GM21786 (cell line): Measurements from ENCODE around the gene CLEC3B.
A peak's percentile ranks its signal among the peaks of the same experiment; 100 is the strongest.
"Not testable (repeated sequence)": the region's sequence is repeated elsewhere in the genome, so short reads cannot be mapped to it uniquely, and the experiment has no call there.

Experiments used
- ATAC-seq: cut with Tn5 transposase; IDR thresholded peaks from one replicate; pipeline ENCODE4 v1.9.1; 2021; ENCODE audit not compliant: unreplicated experiment

CLEC3B gene

DNA sequence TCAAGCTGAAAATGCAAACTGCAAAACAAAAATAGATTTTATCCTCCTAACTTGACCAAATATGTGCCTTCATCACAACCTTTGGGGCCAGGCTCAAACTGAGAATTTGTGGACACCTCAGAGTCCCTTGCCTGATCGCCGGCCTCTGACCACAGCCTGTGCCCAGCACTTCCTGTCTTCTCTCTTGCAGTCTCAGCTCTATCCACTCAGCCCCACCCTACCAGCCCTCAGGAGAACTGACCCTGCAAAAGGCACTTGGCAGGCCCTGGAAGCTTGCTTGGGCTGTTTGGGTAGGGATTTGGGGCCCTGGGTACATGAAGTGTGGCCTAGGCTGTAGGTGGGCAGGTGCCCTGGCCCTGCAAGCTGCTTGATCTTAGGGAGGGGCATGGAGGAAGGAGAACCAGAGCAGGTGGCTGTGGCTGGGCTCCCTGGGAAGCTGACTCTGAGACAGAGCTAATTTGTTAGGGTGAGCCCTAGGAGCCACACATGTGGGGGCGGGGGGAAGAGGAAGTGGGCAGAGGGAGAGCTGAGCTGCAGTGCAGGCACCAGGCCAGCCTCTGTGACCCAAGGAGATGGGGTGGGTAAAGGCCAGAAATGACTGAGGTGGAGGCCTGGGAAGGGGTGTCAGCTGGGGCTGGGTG lies 8.6 kb downstream of the CLEC3B start:
- ATAC-seq, result peak; percentile 50

DNA sequence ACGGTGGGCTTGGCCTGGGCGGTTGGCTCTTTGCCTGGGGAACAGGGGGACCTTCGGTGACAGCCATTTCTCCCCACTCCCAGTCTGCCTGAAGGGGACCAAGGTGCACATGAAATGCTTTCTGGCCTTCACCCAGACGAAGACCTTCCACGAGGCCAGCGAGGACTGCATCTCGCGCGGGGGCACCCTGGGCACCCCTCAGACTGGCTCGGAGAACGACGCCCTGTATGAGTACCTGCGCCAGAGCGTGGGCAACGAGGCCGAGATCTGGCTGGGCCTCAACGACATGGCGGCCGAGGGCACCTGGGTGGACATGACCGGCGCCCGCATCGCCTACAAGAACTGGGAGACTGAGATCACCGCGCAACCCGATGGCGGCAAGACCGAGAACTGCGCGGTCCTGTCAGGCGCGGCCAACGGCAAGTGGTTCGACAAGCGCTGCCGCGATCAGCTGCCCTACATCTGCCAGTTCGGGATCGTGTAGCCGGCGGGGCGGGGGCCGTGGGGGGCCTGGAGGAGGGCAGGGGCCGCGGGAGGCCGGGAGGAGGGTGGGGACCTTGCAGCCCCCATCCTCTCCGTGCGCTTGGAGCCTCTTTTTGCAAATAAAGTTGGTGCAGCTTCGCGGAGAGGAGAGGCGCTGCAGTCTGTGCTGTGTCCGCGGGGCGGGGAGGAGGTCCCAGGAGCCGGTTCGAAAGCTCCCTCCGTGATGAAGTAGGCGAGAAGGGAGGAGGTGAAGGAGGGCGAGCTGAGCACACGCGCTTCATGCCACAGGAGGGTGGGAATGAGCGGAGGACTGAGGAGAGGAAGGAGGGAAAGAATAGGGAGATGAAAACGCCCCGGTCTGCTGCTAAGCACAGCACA lies 9.6 kb downstream of the CLEC3B start:
- no peak for ATAC-seq

DNA sequence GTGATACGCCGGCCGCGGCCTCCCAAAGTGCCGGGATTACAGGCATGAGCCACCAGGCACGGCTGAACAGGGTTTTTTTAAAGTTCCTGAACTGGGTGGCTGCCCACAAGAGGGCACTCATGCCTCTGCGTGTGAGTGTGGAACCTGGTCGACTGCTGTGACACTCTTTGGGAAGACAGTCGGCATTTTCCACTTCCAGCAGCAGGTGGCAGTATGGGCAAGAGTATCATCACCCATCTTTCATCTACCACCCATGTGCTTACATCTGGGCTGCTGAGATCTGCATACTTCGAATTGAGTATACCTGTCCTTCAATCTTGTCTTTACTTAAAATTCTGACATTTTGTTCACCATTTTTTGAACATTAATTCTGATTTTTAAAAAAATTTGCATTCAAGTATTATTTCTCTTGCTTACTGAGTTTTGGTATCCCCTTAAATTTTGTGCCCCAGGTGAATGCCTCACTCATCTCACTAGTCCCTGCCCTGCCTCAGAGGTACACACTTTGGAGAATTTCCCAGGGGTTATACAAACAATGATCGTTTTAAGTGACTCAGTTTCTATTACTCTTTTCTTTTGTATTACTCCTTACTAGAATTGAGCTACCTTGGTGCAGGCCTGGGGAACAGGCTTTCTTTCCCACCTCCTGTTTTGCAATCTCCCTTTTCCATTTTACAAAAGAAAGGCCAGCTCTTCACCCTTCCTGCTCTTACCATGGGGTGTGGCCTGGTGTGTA lies 11.8 kb downstream of the CLEC3B start:
- peak; percentile 56 for ATAC-seq

DNA sequence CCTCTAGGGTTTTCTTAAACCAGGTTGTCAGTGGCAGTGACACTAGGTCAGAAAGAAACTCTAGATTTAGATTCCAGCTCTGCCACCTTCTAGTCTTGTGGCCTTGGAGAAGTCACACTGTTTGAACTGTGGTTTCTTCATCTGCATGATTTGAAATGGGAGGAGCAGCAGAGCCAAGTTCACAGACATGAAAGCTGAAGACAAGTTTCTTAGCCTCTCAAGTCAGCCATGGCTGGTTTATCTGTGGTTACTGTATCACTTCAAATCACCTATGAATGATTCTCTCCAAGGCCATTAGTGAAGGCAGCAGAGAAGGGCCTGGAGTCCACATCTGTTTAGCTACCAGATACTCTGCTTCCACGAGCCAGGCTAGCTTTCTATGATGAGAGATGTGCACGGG lies 15.6 kb downstream of the CLEC3B start:
- no peak for ATAC-seq

DNA sequence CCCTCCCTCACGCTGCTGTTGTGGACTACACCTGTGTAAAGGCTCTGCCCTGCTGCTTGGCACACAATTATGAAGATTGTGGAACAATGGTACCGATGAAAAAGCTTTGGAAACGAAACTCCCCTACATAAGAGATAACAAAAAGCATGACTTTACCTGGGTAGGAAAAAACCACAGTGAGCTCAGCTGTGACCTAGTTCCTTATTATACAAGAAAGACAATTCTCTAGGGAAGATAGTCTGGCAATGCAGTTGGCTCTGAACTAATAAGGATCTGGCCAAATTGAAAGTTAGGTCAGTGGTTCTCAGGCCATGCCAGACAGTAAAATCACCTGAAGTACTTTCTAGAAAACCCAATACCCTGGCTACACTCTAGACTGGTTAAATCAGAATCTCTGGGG lies 16.1 kb downstream of the CLEC3B start:
- ATAC-seq, result no peak

DNA sequence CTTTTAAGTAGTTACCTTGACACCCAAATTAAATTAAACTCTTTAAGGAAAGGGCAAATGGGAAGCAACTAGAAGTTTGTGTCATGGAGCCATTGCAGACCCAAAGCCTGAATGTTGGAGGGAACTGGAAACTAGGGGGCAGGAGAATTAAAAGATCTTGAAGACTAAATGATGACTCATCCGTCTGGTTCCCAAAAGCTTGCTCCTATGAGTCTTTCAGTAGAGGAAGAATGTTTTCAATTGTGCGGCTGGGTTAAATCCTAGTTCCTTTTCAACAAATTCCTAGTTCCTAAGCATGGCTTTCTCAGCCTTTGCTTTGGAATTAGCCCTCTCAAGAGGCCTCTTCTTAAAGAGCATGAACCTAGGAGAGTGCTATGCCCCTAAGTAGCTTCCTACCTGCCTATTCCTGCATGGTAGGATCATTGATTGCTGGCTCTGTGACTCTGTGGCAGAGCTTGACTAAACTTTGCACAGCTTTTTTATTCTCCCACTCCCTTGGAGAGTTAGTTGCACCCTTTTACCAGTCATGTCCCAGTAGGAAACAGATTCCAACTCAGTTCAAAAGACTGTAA lies 17.7 kb downstream of the CLEC3B start:
- no peak for ATAC-seq

DNA sequence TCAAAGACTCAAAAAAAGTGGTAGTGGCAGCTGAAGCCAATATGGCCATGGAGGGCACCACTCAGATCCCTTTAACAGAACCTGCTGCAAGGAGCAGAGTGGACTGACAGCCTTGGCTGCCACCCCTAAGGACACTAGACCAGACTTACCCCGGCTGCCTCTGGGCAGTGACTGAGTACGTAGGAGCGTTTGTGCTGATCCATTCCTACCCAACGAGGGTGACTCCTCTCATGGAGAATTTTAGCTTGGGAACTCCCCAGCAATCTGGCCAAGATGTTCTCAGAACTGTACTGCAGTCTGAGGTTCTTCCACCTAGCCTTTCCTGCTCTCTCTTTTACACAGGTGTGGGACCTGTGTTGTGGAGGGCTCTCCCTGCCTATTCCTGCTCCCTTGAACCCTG lies 22.1 kb downstream of the CLEC3B start:
- ATAC-seq, result no peak

DNA sequence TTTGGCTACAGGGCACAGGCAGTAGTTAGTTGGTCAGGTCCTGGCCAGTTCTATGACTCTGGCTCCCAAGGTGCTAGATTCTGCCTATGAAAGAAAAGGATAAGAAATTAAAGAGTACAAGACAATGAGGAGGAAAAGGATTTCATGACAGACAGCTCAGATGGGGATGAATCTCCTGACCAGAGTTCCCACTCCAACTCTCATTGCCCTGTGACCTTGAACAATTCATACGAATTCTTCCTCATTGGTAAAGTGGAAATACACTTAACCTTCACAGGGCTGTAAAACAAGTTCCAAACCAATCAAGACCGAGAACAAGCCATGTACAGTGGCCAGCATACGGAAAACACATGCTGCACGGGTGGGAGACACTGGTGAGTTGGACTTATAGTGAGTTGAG lies 23.7 kb downstream of the CLEC3B start:
- no peak for ATAC-seq

DNA sequence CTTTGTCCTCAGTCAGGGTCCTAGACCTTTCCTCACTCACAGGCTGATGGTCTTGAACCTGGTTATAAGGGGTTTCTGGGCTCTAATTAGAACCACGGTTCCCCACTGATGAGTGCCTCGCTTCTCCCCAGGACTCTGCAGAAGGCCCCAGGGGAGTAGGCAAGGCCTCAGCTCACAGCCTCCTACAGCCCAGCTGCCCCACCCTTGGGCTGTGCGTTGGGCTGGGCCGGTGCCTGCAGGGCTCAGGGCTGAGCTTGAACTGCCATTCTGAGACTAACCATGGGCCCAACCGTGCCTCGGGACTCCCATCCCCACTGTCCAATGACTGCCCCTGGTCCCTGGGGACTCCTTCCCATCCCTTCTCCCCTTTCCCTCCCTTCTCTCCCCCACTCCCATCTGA lies 25.6 kb downstream of the CLEC3B start:
- no peak for ATAC-seq

DNA sequence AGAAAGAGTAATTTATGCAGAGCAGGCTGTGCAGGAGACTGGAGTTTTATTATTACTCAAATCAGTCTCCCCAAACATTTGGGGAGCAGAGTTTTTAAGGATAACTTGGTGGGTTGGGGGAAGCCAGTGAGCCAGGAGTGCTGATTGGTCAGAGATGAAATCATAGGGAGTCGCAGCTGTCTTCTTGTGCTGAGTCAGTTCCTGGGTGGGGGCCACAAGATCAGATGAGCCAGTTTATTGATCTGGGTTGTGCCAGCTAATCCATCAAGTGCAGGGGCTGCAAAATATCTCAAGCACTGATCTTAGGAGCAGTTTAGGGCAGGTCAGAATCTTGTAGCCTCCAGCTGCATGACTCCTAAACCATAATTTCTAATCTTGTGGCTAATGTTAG lies 27.7 kb downstream of the CLEC3B start:
- not testable (repeated sequence) for ATAC-seq

DNA sequence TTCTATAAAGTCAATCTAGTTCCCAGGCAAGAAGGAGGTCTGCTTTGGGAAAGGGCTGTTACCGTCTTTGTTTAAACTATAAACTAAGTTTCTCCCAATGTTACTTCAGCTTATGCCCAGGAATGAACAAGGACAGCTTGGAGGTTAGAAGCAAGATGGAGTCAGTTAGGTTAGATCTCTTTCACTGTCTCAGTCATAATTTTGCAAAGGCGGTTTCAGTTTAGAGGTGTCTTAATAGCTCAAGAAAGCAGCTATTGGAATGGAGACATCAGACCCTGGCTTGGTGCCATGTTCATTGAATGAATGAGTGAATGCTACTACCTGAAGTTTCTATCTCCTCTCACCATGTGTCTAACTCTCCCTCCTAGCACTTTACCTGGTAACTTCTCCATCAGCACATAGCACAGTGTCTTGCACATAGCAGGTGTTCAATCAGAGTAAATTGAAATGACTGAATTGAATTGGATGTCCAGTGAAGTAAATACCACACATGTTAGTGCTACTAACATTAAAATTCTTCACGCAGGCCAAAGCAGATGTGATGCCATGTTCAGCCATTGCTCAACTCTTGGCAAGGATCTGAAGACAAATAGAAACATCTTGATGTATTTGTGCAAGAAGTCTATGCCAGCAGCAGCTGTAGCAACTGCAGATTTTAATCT lies 28.2 kb downstream of the CLEC3B start:
- ATAC-seq, result no peak

DNA sequence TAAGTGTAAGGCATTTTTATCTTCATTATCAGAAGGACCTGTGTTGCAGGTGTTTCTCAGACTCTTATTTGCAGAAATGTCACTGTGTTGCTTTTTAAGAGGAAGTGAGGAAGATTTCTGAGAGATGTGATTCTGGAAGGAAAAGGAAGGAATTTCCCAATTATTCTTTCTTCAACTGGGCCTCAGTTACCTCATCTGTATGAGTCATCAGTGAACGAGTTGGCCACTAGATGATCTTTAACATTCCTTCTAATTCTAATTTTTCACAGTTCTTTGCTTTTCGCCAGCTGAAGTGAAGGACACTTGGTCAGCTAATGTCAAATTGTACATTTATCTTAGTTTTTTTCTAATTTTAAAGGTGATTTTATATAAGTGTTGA lies 28.9 kb downstream of the CLEC3B start:
- no peak for ATAC-seq

DNA sequence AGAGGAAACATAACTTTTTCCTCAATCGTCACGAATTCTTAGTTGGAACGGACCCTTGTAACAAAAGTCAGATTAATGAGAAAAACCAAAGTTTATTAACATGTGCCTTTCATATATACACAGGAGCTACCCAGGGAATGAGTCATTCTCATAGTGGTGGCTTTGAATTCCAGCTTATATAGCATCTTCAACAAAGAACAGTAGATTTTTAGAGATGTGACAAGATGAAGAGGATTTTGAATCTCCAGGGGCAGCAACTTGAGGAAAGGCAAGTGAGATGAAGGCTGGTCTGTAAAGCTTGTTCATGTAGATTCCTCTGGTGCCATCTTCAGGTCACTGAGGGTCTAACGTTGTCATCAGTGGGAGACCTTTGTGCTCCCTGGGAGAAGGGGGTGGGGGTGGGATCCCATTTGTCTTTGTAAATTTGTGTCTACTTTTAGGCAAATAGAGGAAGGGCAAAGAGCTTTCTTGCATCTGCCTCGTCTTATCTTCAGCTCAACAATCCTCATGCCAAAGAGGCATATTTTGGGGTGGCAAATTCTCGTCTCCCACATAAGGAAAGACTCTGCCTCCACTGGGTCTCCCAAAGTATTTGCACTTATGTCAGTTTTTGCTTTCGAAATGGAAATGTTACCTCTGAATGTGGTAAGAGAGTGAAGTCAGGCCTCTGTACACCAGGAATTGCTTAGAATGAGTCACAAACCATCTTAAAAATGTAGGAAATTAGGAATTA lies 29.5 kb downstream of the CLEC3B start:
- no peak for ATAC-seq

DNA sequence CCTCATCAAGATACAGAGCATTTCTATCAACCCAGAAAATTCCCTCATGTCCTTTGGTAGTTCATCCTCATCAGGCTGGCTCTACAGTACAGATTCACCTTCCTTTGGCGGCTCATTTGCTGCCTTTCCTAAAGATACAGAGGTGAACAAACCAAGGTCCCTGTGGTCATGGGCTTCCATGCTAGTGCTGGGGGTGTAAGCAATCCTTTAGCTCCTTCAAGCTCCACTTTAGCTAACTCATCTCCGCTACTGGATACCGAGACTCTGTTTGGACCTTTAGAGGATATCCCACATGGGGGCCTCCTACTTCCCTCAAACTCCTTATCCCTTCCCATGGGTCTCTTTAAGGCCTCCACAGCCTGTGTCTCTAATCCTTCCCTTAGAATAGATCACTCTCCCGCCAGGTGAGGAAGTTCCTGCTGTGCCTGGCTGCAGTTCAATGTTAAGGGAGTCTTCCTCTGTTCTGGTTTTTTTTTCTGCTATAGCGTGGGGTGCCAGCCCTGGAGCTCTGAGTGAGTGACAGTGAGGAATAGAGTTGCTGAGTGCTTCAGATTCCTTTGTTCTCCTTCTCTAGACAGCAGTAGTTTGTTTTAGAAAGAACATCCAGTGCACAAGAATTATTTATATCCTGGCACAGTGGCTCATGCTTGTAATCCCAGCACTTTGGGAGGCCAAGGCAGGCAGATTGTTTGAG lies 30.7 kb downstream of the CLEC3B start:
- ATAC-seq, result no peak

DNA sequence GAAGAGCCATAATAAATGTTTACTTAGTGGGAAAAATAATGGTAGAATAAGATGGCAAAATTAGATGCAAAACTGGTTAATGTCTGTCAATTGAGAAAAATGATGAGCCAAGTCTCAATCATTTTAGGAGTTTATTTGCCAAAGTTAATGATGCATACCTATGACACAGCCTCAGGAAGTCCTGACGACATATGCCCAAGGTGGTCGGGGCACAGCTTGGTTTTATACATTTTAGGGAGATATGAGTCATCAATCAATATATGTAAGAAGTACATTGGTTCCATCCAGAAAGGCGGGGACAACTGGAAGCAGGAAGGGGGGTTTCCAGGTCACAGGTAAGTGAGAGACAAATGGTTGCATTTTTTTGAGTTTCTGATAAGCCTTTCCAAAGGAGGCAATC lies 31.5 kb downstream of the CLEC3B start:
- ATAC-seq, result no peak

DNA sequence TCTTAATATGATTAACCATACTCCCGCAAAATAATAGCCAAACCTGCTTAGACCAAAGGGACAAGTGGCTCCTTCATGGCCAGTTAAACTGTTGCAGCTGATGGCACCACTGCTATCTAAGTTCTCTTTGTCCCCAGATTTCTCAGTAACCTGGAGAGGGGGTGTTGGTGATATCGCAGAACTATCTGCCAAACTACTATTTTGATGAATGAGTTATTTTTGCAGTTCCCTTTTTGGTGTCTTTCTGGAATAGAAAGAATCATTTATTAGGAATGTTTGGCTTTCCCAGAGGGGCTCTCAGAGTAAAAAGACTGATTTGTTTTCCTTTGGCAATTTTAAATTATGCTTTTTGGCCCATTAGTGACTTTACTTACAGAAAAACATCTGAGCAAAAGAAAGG lies 33.0 kb downstream of the CLEC3B start:
- no peak for ATAC-seq

DNA sequence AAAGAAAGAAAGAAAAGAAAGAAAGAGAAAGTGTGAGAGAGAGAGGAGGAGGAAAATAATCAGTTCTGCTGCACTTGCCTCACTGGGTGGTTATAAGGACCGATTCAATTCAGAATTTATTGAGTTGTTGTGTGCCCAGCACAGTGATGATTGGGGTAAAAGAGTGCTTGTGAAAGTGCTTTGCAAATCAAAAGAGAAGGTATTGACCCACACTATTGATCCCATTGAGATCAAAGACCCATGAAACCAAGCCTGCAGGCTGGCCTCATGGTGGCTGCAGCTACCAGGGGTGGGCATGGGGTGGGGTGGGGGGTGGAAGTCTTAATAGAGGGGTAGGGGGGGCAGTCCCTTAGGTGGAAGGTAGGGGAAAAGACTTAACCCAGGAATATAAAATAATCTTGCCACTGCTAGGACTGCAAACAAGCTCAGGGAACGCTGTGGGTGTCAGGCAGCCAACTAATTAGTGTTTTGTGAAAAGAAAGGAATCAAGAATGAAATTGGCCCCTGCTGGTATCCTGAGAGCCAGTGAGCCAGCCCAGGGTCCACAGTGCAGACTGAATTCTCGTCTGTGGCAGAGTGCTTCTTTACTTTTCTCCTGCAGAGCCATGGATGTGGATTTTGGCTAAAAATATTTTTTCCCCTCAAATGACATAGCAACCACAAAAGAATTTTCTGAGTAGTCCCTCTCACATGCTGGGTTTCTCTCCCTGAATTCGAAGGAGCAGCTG lies 34.2 kb downstream of the CLEC3B start:
- no peak for ATAC-seq

DNA sequence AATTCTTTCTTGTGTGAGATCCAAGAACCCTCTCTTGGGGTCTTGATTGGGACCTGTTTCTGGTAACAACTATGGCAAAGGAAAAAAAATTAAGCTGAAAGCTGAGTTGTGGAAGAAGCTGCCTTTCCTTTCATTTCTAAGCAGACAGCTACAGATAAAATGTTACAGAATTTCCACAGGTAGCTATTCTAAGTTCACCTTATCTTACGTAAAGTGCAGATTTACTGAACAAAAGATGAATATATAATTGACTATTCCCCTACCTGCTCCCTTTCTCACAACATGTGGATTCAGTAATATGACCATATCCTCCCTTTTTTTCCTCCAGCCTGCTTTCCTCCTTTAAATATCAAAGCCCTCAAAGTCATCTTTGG lies 36.6 kb downstream of the CLEC3B start:
- no peak for ATAC-seq
